Fibroblast of mammary gland (primary cell): ENCODE data around the gene ORM1.

Source experiments
- DNase-seq: peaks from one replicate; pipeline ENCODE4 v3.0.0-alpha.2; 2010; ENCODE audit warnings: low read depth
- H3K4me3 ChIP-seq: 2 replicates; pipeline ENCODE4 v1.5.1; 2011; ENCODE audit warnings: low read depth, mild to moderate bottlenecking, low read length, moderate library complexity; ENCODE audit not compliant: control insufficient read depth
- CTCF ChIP-seq: conservative IDR thresholded peaks from 2 replicates; pipeline ENCODE4 v1.5.1; 2011; ENCODE audit warnings: low read depth, low read length, inconsistent platforms; ENCODE audit not compliant: control insufficient read depth, insufficient read depth

The ORM1 gene

GRCh38 chr9:114287763-114288192 lies 35.1 kb upstream of the ORM1 start:
- DNase-seq, result no peak
- no peak for TF ChIP-seq CTCF
- H3K4me3 ChIP-seq, result no peak overlapping the region

- TF ChIP-seq CTCF, result no peak
- H3K4me3 ChIP-seq, result no peak overlapping the region
- peak; percentile 31 for DNase-seq
These were observed 34.5 kb upstream of the ORM1 start for GRCh38 chr9:114288193-114289091.

GRCh38 chr9:114289106-114289505 lies 33.8 kb upstream of the ORM1 start:
- TF ChIP-seq CTCF, result no peak
- DNase-seq, result no peak
- H3K4me3 ChIP-seq, result no peak overlapping the region

- no peak for TF ChIP-seq CTCF
- no peak overlapping the region for H3K4me3 ChIP-seq
- DNase-seq, result no peak
These were observed 33.1 kb upstream of the ORM1 start for GRCh38 chr9:114289571-114290481.

- DNase-seq, result no peak
- no peak overlapping the region for H3K4me3 ChIP-seq
- no peak for TF ChIP-seq CTCF
These were observed 32.3 kb upstream of the ORM1 start for GRCh38 chr9:114290561-114290986.

- TF ChIP-seq CTCF, result peak; percentile 72
- DNase-seq, result peak; percentile 70
- H3K4me3 ChIP-seq, result no peak overlapping the region
These were observed 31.8 kb upstream of the ORM1 start for GRCh38 chr9:114291064-114291474.
